ENCODE data around the gene EYA4. TPM values are rescaled to one million over a fixed set of nuclear protein-coding genes. Genes with fewer than 3 reads are reported as not detected.

The EYA4 gene
- polyA plus RNA-seq, 2 of the 4 experiments (the other 2 are of a cell fraction) = 14.4 to 28.3 TPM

- no peak for DNase-seq (ENCODE audit: low read depth in 1 of 2, low spot score in 1 of 2)
- Histone ChIP-seq H3K4me1 (no peaks in the 10 kb centered on the region), H3K4me2 (no peak overlapping the region), H3K27ac (no peak overlapping the region), H3K9me3 (no peaks in the 10 kb centered on the region), H3K4me3 (no peak overlapping the region)
- WGBS (ENCODE audit: missing lambda C conversion rate) = 84% methylated on average over 3 of the region's 3 CpGs
- POLR2A ChIA-PET = no interaction called here
- FAIRE-seq = no peak
- no peak for ATAC-seq
- CTCF ChIA-PET = no interaction called here
- TF ChIP-seq RFX5 (IDR thresholded peaks at IDR 0.05) (no peak), RAD21 (conservative IDR thresholded peaks at IDR 0.05 in 1 of 2, IDR thresholded peaks at IDR 0.05 in 1 of 2) (no peak), NPAS2 (CRISPR knock-in tag; IDR thresholded peaks at IDR 0.05; ENCODE audit: borderline replicate concordance) (no peak), HES2 (IDR thresholded peaks at IDR 0.05) (no peak), RCOR1 (IDR thresholded peaks at IDR 0.05; ENCODE audit: low read depth, low read length) (no peak), MAFK (IDR thresholded peaks at IDR 0.05; ENCODE audit: partially characterized antibody) (no peak), FOXS1 (CRISPR knock-in tag; IDR thresholded peaks at IDR 0.05) (no peak), FOSL2 (IDR thresholded peaks at IDR 0.05) (no peak), FOSL2 (CRISPR knock-in tag; IDR thresholded peaks at IDR 0.05) (no peak), JUN (IDR thresholded peaks at IDR 0.05) (no peak), USF2 (IDR thresholded peaks at IDR 0.05) (no peak), HMGXB4 (CRISPR knock-in tag; IDR thresholded peaks at IDR 0.05; ENCODE audit: borderline replicate concordance) (no peak), CTCF (IDR thresholded peaks at IDR 0.05) (no peak), KDM5A (IDR thresholded peaks at IDR 0.05) (no peak), ATOH8 (CRISPR knock-in tag; IDR thresholded peaks at IDR 0.05; ENCODE audit: low read depth) (no peak)
Observed at GRCh38 chr6:133309579-133309978, 68.4 kb downstream of the EYA4 start.

GRCh38 chr6:133312006-133312405, 70.8 kb downstream of the EYA4 start:
- WGBS (ENCODE audit: missing lambda C conversion rate) = 89% methylated on average over 3 of the region's 3 CpGs
- FAIRE-seq (no peak), ATAC-seq (no peak)

More at GRCh38 chr6:133312006-133312405, 70.8 kb downstream of the EYA4 start:
- H3K9me3 ChIP-seq = no peaks in the 10 kb centered on the region
- TF ChIP-seq KDM1A (IDR thresholded peaks at IDR 0.05; ENCODE audit: low read depth) (no peak), POLR2AphosphoS2 (conservative IDR thresholded peaks at IDR 0.05; ENCODE audit: low read length) (no peak), NPAS2 (CRISPR knock-in tag; IDR thresholded peaks at IDR 0.05; ENCODE audit: borderline replicate concordance) (no peak), E2F6 (IDR thresholded peaks at IDR 0.05; ENCODE audit: borderline replicate concordance, low read depth) (no peak), MAFK (IDR thresholded peaks at IDR 0.05; ENCODE audit: partially characterized antibody) (no peak)
- H3K27ac ChIP-seq = no peak overlapping the region
- POLR2A ChIA-PET = no interaction called here
- no peak overlapping the region for H3K4me2 ChIP-seq
- no peaks in the 10 kb centered on the region for H3K4me1 ChIP-seq
- no peak overlapping the region for H3K4me3 ChIP-seq
- CTCF ChIA-PET = interaction anchor here (0.9 to 1.5 kb wide), 2 partner anchors 12 to 13 kb away, joined by 4 read pairs; no protein-coding TSS in a partner anchor
- DNase-seq (ENCODE audit: low read depth in 1 of 2, low spot score in 1 of 2) = no peak
